Neuronal stem cell (in vitro differentiated cells): ENCODE results near the gene COG3.

Experiments used
- DNase-seq: peaks from one replicate; pipeline ENCODE4 v3.0.0-alpha.2; 2013; ENCODE audit warnings: low spot score
- H2AFZ ChIP-seq: one replicate; pipeline ENCODE4 v1.6.1; 2013; ENCODE audit warnings: mild to moderate bottlenecking, low read length, inconsistent platforms
- H2AK5ac ChIP-seq: 2 replicates; pipeline ENCODE4 v1.6.1; 2013; ENCODE audit warnings: low read depth, mild to moderate bottlenecking, inconsistent platforms, low read length, moderate library complexity, mixed read lengths
- H2BK120ac ChIP-seq: 2 replicates; pipeline ENCODE4 v1.6.1; 2013; ENCODE audit warnings: low read depth, mild to moderate bottlenecking, inconsistent platforms, low read length, moderate library complexity, mixed read lengths
- H2BK12ac ChIP-seq: one replicate; pipeline ENCODE4 v1.6.1; 2013; ENCODE audit warnings: low read length, inconsistent platforms
- H2BK15ac ChIP-seq: 2 replicates; pipeline ENCODE4 v1.6.1; 2013; ENCODE audit warnings: mild to moderate bottlenecking, low read length, inconsistent platforms, mixed read lengths
- H2BK5ac ChIP-seq: one replicate; pipeline ENCODE4 v1.6.1; 2013; ENCODE audit warnings: inconsistent platforms, mild to moderate bottlenecking, low read length, moderate library complexity
- H3K14ac ChIP-seq: one replicate; pipeline ENCODE4 v1.6.1; 2013; ENCODE audit warnings: low read length, inconsistent platforms
- H3K18ac ChIP-seq: 2 replicates; pipeline ENCODE4 v1.6.1; 2013; ENCODE audit warnings: low read length, inconsistent platforms
- H3K23ac ChIP-seq: 2 replicates; pipeline ENCODE4 v1.6.1; 2013; ENCODE audit warnings: low read depth, mild to moderate bottlenecking, mixed read lengths, low read length, inconsistent platforms; ENCODE audit not compliant: poor library complexity
- H3K27ac ChIP-seq: replicated peaks from 3 replicates; pipeline ENCODE4 v1.5.1; 2013; ENCODE audit warnings: low read length, inconsistent platforms
- H3K27me3 ChIP-seq, 3 experiments: 2 replicates each; pipeline ENCODE4 v1.6.1; 2013; ENCODE audit warnings: low read length in 3 of 3, mild to moderate bottlenecking in 2 of 3, inconsistent platforms in 1 of 3, low read depth in 1 of 3, mixed read lengths in 1 of 3, moderate library complexity in 1 of 3; ENCODE audit not compliant: control insufficient read depth in 3 of 3, insufficient read depth in 3 of 3
- H3K36me3 ChIP-seq, 2 donors: replicated peaks in 1 of 2; 2 replicates each; pipeline ENCODE4 v1.6.1; 2013; ENCODE audit warnings: low read length in 2 of 2; ENCODE audit not compliant: control insufficient read depth in 2 of 2, insufficient read depth in 2 of 2
- H3K4ac ChIP-seq: 2 replicates; pipeline ENCODE4 v1.6.1; 2013; ENCODE audit warnings: inconsistent platforms, mild to moderate bottlenecking, low read length, moderate library complexity
- H3K4me1 ChIP-seq, 2 donors: 1 replicate in 1 of 2; 2 replicates in 1 of 2; pipeline ENCODE4 v1.6.1; 2013; ENCODE audit warnings: low read length in 2 of 2, low read depth in 1 of 2; ENCODE audit not compliant: control insufficient read depth in 2 of 2, insufficient read depth in 1 of 2
- H3K4me2 ChIP-seq: one replicate; pipeline ENCODE4 v1.6.1; 2013; ENCODE audit warnings: mild to moderate bottlenecking, low read length, inconsistent platforms; ENCODE audit not compliant: insufficient read depth, poor library complexity, severe bottlenecking
- H3K4me3 ChIP-seq, 2 donors: 2 replicates each; pipeline ENCODE4 v1.5.1; 2013; ENCODE audit warnings: low read length in 2 of 2, mild to moderate bottlenecking in 2 of 2, inconsistent platforms in 1 of 2, moderate library complexity in 1 of 2
- H3K79me1 ChIP-seq: one replicate; pipeline ENCODE4 v1.6.1; 2013; ENCODE audit warnings: low read depth, mild to moderate bottlenecking, inconsistent platforms, low read length, moderate library complexity
- H3K9ac ChIP-seq: one replicate; pipeline ENCODE4 v1.6.1; 2013; ENCODE audit warnings: mild to moderate bottlenecking, low read depth, low read length, inconsistent platforms; ENCODE audit not compliant: poor library complexity
- H3K9me3 ChIP-seq, 2 donors: replicated peaks in 1 of 2; 2 replicates each; pipeline versions ENCODE3 to v1.6.1; 2013; ENCODE audit warnings: low read length in 2 of 2, mild to moderate bottlenecking in 2 of 2, inconsistent platforms in 1 of 2, low read depth in 1 of 2, mixed read lengths in 1 of 2, moderate library complexity in 1 of 2; ENCODE audit not compliant: control insufficient read depth in 2 of 2, insufficient read depth in 1 of 2
- H4K8ac ChIP-seq: one replicate; pipeline ENCODE4 v1.6.1; 2013; ENCODE audit warnings: low read depth, mild to moderate bottlenecking, inconsistent platforms, low read length, moderate library complexity
- H4K91ac ChIP-seq: one replicate; pipeline ENCODE4 v1.6.1; 2013; ENCODE audit warnings: low read length, low read depth, mild to moderate bottlenecking, inconsistent platforms; ENCODE audit not compliant: poor library complexity
- WGBS, 2 donors: extraction: QIAGEN DNeasy Blood & Tissue Kit; methylation state at CpG; one replicate each; pipeline ENCODE4 v1.1.7; 2013; ENCODE audit warnings: missing lambda C conversion rate in 2 of 2, mixed read lengths in 1 of 2; ENCODE audit not compliant: insufficient read length in 2 of 2, insufficient replicate concordance in 1 of 2; ENCODE audit errors: extremely low coverage in 2 of 2; 5-methylcytosine and 5-hydroxymethylcytosine counted together

Gene COG3

DNA sequence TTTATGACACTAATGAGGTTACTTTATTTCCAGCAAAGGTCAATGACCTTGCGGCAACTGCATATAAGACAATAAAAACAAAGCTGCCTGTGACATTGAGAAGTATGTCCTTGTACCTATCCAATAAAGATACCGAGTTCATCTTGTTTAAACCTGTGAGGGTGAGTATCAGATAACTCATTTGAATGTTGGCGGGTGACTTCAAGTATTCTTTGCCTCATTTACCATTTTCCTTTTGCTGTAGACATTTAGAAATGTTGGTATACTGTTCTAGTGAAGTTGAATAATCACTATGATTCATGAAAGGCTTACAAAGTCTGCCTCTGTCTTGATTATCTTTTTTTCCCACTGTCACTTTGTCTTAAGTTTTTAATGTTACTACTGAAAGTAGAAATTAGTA lies 65.0 kb downstream of the COG3 start:
- no peak overlapping the region for H3K4ac ChIP-seq
- WGBS, 2 donors, result no CpG with 5 or more reads among the region's 3 CpGs
- no peak overlapping the region for H3K4me2 ChIP-seq
- no peak overlapping the region for H2AK5ac ChIP-seq
- no peak overlapping the region for H4K8ac ChIP-seq
- no peak overlapping the region for H4K91ac ChIP-seq
- no peak overlapping the region for H2BK15ac ChIP-seq
- no peak overlapping the region for H2BK12ac ChIP-seq
- H3K9me3 ChIP-seq, result no peaks in the 10 kb centered on the region
- H3K4me1 ChIP-seq, result no peaks in the 10 kb centered on the region
- H3K36me3 ChIP-seq, result peaks cover 12 to 88% of the 10 kb centered on the region in 2 donors
- no peak overlapping the region for H3K18ac ChIP-seq
- no peak overlapping the region for H2AFZ ChIP-seq
- no peaks in the 10 kb centered on the region for H3K27me3 ChIP-seq
- H3K23ac ChIP-seq, result no peak overlapping the region
- H3K4me3 ChIP-seq, result no peak overlapping the region
- no peak overlapping the region for H3K14ac ChIP-seq
- H2BK120ac ChIP-seq, result no peak overlapping the region
- H3K9ac ChIP-seq, result no peak overlapping the region
- DNase-seq, result no peak
- no peak overlapping the region for H3K27ac ChIP-seq
- no peak overlapping the region for H2BK5ac ChIP-seq
- no peaks in the 10 kb centered on the region for H3K79me1 ChIP-seq

DNA sequence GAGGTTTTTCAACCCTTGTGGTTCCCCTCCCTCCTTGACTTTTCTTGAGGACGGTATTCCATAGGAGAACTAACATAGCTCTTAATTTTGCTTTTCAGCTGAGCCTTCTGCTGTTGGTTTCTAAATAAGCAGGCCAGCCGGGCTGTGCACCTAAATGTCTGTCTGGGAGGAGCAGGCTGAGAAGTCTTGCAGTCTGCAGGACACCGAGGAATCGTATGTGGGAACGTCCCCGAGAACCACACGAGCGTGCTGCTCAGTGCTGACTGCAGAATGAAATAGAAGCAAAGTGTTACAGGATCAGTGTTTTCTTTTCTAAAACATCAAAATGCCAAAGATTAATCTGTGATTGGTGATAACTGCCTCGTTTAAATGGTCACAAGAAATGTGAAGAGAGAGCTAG lies 69.9 kb downstream of the COG3 start:
- no peak overlapping the region for H2BK12ac ChIP-seq
- H3K4me1 ChIP-seq, result peaks cover 0 to 5% of the 10 kb centered on the region in 2 donors
- no peak overlapping the region for H2BK5ac ChIP-seq
- H3K27ac ChIP-seq, result no peak overlapping the region
- H3K36me3 ChIP-seq, result peaks cover 12 to 67% of the 10 kb centered on the region in 2 donors
- H3K14ac ChIP-seq, result no peak overlapping the region
- H4K91ac ChIP-seq, result no peak overlapping the region
- H2BK15ac ChIP-seq, result no peak overlapping the region
- H3K9me3 ChIP-seq, result no peaks in the 10 kb centered on the region
- WGBS, 2 donors, result no CpG with 5 or more reads among the region's 9 CpGs
- no peak overlapping the region for H3K18ac ChIP-seq
- H3K79me1 ChIP-seq, result no peaks in the 10 kb centered on the region
- no peak for DNase-seq
- H2BK120ac ChIP-seq, result no peak overlapping the region
- no peak overlapping the region for H2AFZ ChIP-seq
- H3K23ac ChIP-seq, result no peak overlapping the region
- H3K9ac ChIP-seq, result no peak overlapping the region
- no peak overlapping the region for H3K4me3 ChIP-seq
- no peak overlapping the region for H3K4ac ChIP-seq
- no peak overlapping the region for H3K4me2 ChIP-seq
- H3K27me3 ChIP-seq, result no peaks in the 10 kb centered on the region
- no peak overlapping the region for H4K8ac ChIP-seq
- no peak overlapping the region for H2AK5ac ChIP-seq

DNA sequence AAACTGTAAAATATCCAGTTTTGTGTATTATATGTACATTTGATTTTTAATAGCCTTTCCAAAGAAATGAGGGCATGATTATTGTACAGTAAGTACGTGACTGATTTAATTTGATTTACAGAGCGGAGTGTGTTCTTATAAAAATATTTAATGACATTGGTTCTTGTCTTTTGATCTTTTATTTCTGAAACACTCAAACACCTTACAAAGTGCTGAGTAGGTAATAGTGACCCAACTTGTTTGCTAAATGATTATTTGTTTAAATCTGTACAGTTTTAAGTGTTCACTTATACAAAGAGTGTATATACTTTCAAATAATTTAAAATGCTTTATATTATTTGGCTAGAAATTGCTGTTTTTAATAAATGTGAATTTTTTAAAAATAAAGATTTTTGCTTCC lies 71.5 kb downstream of the COG3 start:
- Histone ChIP-seq H3K9me3 (no peaks in the 10 kb centered on the region), H3K23ac (no peak overlapping the region), H2BK12ac (no peak overlapping the region), H3K27me3 (no peaks in the 10 kb centered on the region), H3K9ac (no peak overlapping the region), H2AFZ (no peak overlapping the region), H3K14ac (no peak overlapping the region), H3K4me3 (no peak overlapping the region), H3K4me1 (peaks cover 0 to 5% of the 10 kb centered on the region in 2 donors), H2AK5ac (no peak overlapping the region), H2BK5ac (no peak overlapping the region), H3K27ac (no peak overlapping the region), H2BK15ac (no peak overlapping the region), H3K4me2 (no peak overlapping the region), H2BK120ac (no peak overlapping the region), H4K91ac (no peak overlapping the region), H3K18ac (no peak overlapping the region), H3K36me3 (peaks cover 12 to 51% of the 10 kb centered on the region in 2 donors), H3K4ac (no peak overlapping the region), H3K79me1 (no peaks in the 10 kb centered on the region), H4K8ac (no peak overlapping the region)
- DNase-seq, result no peak
- no CpG with 5 or more reads among the region's 2 CpGs for WGBS, 2 donors

DNA sequence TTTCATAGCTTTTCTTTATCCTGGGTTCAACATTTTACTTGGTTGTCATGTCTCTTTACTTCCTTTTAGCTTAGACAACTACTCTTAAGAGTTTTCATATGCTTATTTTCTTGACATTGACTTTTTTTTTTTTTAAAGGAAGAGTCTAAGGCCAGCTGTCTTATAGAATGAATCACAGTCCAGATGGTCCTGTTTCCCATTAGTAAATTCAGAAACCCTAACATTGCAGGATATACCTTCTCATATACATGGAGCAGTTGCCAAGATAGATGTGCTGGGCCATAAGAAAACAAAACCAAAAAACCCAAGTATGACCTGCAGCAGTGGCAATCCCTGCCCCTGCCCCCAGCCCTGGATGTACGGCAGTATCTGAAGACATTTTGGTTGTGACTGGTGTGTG lies 72.8 kb downstream of the COG3 start:
- no peak overlapping the region for H4K8ac ChIP-seq
- H3K79me1 ChIP-seq, result no peaks in the 10 kb centered on the region
- H2BK120ac ChIP-seq, result no peak overlapping the region
- no peak overlapping the region for H4K91ac ChIP-seq
- no peak overlapping the region for H3K18ac ChIP-seq
- WGBS, 2 donors, result no CpG with 5 or more reads among the region's 1 CpG
- no peaks in the 10 kb centered on the region for H3K9me3 ChIP-seq
- no peaks in the 10 kb centered on the region for H3K27me3 ChIP-seq
- no peak for DNase-seq
- no peak overlapping the region for H3K4me2 ChIP-seq
- no peak overlapping the region for H3K4ac ChIP-seq
- no peak overlapping the region for H3K9ac ChIP-seq
- H3K23ac ChIP-seq, result no peak overlapping the region
- H3K27ac ChIP-seq, result no peak overlapping the region
- no peak overlapping the region for H2BK5ac ChIP-seq
- no peak overlapping the region for H2BK12ac ChIP-seq
- no peak overlapping the region for H3K14ac ChIP-seq
- no peak overlapping the region for H2AFZ ChIP-seq
- H2AK5ac ChIP-seq, result no peak overlapping the region
- no peak overlapping the region for H3K4me3 ChIP-seq
- peaks cover 10 to 39% of the 10 kb centered on the region in 2 donors for H3K36me3 ChIP-seq
- H3K4me1 ChIP-seq, result peaks cover 0 to 5% of the 10 kb centered on the region in 2 donors
- H2BK15ac ChIP-seq, result no peak overlapping the region
